GM12878 (cell line): ENCODE measurements around the gene IL15.

Experiments
- EZH2 ChIP-seq: IDR thresholded peaks from 2 replicates; pipeline ENCODE4 v1.6.1; 2012; ENCODE audit warnings: low read depth, mild to moderate bottlenecking, control low read depth, inconsistent platforms, low read length, borderline replicate concordance; ENCODE audit not compliant: control insufficient read depth
- MXI1 ChIP-seq: fragments of 150-350 bp; IDR thresholded peaks from 2 replicates; pipeline ENCODE4 v1.6.1; 2011; ENCODE audit warnings: low read depth, mild to moderate bottlenecking, inconsistent platforms, low read length, improper control_type of control experiment
- POLR2AphosphoS5 ChIP-seq: IDR thresholded peaks from 2 replicates; pipeline ENCODE4 v1.6.1; 2011; ENCODE audit warnings: mild to moderate bottlenecking, low read length, inconsistent platforms
- RFX5 ChIP-seq: IDR thresholded peaks from 2 replicates; pipeline ENCODE4 v1.6.1; 2011; ENCODE audit warnings: low read depth, low read length, improper control_type of control experiment
- SMC3 ChIP-seq: IDR thresholded peaks from 2 replicates; pipeline ENCODE4 v1.6.1; 2011; ENCODE audit warnings: low read length, improper control_type of control experiment, borderline replicate concordance
- TAF1 ChIP-seq: IDR thresholded peaks from 2 replicates; pipeline ENCODE4 v1.6.1; 2011; ENCODE audit warnings: mild to moderate bottlenecking, low read depth, low read length, borderline replicate concordance
- TF ChIP-seq, protein P1 (sequence below): fragments of 450-650 bp; IDR thresholded peaks from 2 replicates; pipeline ENCODE4 v1.6.1; 2018; ENCODE audit warnings: mild to moderate bottlenecking, low read depth, moderate library complexity; ENCODE audit not compliant: partially characterized antibody
- TF ChIP-seq, protein P2 (sequence below): fragments of 150-350 bp; IDR thresholded peaks from 2 replicates; pipeline ENCODE4 v1.6.1; 2014; ENCODE audit warnings: mild to moderate bottlenecking, low read depth, low read length
- TF ChIP-seq, protein P3 (sequence below), 3 experiments: IDR thresholded peaks in 2 of 3; conservative IDR thresholded peaks in 1 of 3; 2 replicates each; pipeline ENCODE4 v1.5.1; 2011; ENCODE audit warnings: low read depth in 3 of 3, low read length in 3 of 3, mild to moderate bottlenecking in 3 of 3, control low read depth in 2 of 3, moderate library complexity in 2 of 3, inconsistent platforms in 1 of 3, mixed read lengths in 1 of 3; ENCODE audit not compliant: control insufficient read depth in 2 of 3, insufficient read depth in 1 of 3; ENCODE audit errors: extremely low read depth in 1 of 3

DNA sequence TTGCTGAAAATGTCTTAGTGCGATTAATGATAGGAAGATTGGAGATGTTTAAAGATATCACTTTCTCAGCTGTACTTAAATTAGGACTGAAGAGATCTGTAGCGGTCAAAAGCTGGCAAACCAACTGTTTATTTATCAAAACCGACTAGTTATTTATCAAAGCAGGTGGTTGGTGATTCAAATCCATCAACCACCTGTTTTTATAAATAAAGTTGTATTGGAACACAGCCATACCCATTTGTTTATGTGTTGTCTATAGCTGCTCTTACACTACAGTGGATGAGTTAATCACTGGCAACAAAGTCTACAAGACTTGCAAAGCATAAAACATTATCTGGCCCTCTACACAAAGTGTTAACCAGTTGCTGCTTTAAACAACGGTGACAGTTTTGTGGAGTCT, 76.8 kb downstream of the IL15 start:
- TF ChIP-seq MXI1, result no peak
- TF ChIP-seq, protein P1, sequence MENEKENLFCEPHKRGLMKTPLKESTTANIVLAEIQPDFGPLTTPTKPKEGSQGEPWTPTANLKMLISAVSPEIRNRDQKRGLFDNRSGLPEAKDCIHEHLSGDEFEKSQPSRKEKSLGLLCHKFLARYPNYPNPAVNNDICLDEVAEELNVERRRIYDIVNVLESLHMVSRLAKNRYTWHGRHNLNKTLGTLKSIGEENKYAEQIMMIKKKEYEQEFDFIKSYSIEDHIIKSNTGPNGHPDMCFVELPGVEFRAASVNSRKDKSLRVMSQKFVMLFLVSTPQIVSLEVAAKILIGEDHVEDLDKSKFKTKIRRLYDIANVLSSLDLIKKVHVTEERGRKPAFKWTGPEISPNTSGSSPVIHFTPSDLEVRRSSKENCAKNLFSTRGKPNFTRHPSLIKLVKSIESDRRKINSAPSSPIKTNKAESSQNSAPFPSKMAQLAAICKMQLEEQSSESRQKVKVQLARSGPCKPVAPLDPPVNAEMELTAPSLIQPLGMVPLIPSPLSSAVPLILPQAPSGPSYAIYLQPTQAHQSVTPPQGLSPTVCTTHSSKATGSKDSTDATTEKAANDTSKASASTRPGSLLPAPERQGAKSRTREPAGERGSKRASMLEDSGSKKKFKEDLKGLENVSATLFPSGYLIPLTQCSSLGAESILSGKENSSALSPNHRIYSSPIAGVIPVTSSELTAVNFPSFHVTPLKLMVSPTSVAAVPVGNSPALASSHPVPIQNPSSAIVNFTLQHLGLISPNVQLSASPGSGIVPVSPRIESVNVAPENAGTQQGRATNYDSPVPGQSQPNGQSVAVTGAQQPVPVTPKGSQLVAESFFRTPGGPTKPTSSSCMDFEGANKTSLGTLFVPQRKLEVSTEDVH, result no peak
- TF ChIP-seq, protein P2, sequence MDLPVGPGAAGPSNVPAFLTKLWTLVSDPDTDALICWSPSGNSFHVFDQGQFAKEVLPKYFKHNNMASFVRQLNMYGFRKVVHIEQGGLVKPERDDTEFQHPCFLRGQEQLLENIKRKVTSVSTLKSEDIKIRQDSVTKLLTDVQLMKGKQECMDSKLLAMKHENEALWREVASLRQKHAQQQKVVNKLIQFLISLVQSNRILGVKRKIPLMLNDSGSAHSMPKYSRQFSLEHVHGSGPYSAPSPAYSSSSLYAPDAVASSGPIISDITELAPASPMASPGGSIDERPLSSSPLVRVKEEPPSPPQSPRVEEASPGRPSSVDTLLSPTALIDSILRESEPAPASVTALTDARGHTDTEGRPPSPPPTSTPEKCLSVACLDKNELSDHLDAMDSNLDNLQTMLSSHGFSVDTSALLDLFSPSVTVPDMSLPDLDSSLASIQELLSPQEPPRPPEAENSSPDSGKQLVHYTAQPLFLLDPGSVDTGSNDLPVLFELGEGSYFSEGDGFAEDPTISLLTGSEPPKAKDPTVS, result no peak
- TF ChIP-seq EZH2, result no peak
- TF ChIP-seq TAF1, result no peak
- TF ChIP-seq RFX5, result no peak
- no peak for TF ChIP-seq POLR2AphosphoS5
- TF ChIP-seq SMC3, result no peak
- TF ChIP-seq, protein P3, sequence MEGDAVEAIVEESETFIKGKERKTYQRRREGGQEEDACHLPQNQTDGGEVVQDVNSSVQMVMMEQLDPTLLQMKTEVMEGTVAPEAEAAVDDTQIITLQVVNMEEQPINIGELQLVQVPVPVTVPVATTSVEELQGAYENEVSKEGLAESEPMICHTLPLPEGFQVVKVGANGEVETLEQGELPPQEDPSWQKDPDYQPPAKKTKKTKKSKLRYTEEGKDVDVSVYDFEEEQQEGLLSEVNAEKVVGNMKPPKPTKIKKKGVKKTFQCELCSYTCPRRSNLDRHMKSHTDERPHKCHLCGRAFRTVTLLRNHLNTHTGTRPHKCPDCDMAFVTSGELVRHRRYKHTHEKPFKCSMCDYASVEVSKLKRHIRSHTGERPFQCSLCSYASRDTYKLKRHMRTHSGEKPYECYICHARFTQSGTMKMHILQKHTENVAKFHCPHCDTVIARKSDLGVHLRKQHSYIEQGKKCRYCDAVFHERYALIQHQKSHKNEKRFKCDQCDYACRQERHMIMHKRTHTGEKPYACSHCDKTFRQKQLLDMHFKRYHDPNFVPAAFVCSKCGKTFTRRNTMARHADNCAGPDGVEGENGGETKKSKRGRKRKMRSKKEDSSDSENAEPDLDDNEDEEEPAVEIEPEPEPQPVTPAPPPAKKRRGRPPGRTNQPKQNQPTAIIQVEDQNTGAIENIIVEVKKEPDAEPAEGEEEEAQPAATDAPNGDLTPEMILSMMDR (IDR thresholded peaks at IDR 0.05 in 2 of 3, conservative IDR thresholded peaks at IDR 0.05 in 1 of 3; ENCODE audit: control insufficient read depth in 2 of 3, extremely low read depth in 1 of 3, insufficient read depth in 1 of 3, low read depth in 3 of 3, low read length in 3 of 3), result no peak
